HG03108 (cell line): ENCODE results near the gene TRIM56.
"Not testable (repeated sequence)": the region's sequence is repeated elsewhere in the genome, so short reads cannot be mapped to it uniquely, and the experiment has no call there.

Source experiments
- ATAC-seq: cut with Tn5 transposase; IDR thresholded peaks from one replicate; pipeline ENCODE4 v1.9.1; 2021; ENCODE audit warnings: moderate library complexity; ENCODE audit not compliant: unreplicated experiment

TRIM56 gene

DNA sequence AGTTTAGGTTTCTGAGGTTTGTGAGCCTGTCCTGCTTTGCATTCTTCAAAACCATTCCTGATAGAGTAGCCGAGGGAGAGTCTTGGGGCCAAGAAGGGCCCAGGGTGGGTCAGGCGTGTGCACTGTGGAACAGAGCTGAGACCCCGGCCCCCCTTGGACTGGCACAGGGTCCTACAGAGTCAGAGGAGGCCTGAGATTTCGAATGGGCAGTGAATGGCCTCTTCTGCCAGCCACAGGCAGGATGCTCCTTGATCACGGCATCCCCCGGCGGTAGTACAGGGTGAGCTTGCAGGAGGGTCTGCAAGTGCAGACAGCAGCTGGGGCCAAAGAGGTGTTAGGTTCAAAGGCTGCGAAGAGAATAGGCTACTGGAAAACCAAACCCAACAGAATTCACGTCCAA lies 4.6 kb downstream of the TRIM56 start:
- ATAC-seq = no peak

DNA sequence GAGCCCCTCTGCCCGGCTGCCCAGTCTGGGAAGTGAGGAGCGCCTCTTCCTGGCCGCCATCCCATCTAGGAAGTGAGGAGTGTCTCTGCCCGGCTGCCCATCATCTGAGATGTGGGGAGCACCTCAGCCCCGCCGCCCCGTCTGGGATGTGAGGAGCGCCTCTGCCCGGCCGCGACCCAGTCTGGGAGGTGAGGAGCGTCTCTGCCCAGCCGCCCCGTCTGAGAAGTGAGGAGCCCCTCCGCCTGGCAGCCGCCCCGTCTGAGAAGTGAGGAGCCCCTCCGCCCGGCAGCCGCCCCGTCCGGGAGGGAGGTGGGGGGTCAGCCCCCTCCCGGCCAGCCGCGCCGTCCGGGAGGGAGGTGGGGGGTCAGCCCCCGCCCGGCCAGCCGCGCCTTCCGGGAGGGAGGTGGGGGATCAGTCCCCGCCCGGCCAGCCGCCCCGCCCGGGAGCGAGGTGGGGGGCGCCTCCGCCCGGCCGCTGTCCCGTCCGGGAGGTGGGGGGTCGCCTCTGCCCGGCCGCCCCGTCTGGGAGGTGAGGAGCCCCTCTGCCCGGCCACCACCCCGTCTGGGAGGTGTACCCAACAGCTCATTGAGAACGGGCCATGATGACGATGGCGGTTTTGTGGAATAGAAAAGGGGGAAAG lies 7.1 kb downstream of the TRIM56 start:
- not testable (repeated sequence) for ATAC-seq

DNA sequence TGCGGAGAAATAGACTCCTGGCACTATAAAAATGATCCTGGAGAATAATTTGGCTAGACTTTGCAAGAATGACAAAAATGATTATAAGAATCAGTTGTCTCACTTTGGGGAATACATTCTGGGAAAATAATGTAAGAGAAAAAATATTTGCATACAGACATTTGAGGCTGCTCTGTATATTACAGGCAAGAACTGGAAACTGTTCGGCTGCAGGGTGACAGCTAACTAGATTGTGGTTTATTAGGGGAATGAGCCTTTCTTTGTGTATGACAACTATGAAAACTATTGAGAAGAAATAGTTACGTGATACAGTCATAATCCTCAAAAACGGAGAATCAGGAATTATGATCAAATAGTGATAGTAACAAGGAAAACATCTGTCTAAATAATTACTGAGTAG lies 8.6 kb downstream of the TRIM56 start:
- no peak for ATAC-seq

DNA sequence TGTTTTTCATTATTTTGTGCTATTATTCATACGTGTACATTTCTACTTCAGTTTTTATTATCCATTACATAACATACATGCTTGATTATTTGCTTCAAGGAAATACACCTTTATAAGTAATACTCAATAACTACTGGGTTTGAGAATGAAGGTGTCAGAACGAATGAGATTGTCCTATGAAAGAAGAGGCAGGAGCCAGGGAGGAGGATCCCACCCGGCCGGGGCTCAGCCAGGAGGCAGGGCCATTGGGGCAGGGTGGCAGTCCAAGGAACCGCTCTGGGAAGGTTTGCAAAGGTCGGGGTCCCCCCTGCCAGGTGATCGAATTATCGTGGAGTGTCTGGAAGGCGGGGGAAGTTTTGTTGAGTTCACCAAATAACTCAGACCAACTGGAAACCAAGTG lies 9.1 kb downstream of the TRIM56 start:
- ATAC-seq = no peak

DNA sequence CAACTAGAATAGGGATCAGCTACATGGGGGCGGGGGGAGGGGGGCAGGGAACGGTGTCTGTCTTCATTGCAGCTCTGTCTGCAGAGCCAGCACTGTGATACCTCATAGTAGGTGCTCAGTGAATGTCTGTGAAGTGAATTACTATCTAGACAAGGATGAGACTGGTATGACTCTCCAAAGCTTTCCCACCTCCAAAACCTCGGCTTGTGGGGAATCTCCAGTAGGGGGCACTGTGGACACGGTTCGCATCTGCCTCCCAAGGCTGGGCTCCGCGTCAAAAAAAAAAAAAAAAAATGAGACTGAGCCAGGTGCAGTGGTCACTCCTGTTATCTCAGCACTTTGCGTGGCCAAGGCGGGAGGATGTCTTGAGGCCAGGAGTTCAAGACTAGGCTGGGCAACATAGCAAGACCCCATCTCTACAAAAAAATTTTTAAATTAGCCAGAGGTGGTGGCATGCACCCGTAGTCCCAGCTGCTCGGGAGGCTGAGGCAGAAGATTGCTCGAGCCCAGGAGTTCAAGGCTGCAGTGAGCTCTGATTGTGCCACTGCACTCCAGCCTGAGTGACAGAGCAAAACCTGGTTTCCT lies 9.6 kb downstream of the TRIM56 start:
- ATAC-seq = no peak

DNA sequence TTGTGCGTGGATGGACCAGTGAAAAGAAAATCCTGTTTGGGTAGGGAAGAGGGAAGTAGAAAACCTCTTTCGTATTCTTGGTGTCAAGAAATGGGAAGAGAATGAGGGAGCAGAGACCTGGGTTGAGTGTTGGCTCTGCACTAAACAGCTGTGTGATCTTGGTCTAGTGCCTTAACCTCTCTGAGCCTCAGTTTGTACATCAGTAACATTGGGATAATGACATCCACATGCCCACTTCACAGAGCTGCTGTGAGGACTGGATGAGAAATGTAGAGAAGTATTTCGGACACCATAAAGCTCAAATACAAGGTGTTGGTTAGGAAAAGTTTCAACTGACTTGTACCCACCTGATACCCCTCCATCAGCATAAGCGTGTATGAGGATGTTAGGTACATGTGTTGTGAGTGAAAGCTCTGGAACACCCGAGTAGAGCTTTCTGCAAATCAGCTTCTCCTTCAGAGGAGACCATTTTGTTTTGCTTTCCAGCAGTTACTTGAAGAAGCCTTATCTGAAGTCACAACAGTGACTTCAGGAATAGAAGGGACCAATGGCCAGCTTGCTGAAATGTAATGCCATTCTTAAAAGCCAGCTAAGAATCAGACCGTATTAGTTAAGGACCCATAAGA lies 11.2 kb downstream of the TRIM56 start:
- ATAC-seq = no peak

DNA sequence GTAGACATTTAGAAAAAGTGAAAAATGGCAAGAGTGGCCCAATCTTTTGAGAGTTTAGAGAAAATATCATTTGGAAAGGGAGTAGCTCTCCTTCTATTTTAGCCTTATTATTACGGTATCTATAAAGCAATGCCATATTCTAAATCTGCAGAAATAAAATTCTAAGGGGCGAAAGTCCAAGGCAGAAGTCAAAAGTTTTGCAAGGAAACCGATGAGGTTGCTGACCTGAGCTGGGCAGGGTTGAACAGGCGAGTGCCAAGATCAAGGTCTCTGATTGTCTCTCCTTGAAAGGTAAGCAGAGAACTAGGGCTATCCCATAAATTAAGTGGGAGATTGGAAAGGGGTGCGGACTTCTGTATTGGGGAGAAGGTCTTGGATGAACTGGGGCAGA lies 11.7 kb downstream of the TRIM56 start:
- ATAC-seq = no peak

DNA sequence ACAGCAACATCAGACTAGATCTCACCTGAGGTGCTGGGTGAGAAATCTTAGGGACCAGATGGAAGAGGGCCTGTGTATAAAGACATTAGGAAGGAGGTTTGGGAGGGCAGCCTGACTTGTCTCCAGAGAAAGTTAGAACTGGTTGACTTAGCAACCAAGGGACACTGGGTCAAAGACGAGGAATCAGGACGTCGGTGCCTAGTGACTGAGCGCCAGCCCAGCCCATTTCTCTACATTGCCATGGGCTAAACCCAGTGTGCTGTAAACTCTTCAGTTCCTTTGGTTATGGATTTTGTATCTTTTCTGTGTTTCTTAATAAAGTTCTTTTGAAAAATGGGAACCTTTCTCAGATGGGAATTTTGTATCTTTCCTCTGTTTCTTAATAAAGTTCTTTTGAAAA lies 12.3 kb downstream of the TRIM56 start:
- ATAC-seq = no peak

DNA sequence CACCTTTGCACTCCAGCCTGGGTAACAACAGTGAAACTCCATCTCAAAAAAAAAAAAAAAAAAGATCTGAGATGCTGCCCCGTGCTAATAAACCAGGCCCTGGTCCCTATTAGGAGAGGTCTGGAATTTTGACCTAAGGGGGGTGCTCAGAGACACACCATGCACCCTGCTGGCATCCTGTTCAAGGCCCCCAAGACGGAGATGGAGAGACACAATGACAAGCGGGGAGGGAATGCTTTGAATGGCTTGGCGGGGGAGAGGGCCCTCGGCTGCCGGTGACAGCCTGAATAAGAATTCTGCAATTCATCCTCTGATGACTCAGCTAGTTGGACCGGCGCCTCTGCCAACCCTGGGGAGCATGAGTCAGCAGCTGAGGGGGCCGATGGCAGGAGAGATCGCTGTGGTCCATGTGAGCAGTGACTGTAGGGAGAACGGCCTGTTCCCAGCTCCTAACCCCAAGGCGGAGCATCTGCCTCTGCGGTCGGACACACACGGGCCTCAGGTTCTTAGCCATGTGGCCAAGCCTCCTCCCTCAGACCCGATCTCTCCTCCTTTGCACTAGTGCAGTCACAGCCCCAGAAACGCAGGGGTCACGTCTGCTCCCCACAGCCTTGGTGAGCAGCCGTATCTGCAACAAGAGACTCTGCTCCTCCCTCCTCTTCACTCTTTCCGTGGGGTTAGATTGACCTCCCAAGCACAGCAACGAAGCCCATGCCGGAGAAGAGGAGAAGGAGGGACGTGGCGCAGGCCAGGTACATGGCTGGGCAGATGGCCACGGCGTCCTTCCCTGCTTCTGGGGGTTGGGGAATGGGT lies 14.9 kb downstream of the TRIM56 start:
- ATAC-seq = no peak

DNA sequence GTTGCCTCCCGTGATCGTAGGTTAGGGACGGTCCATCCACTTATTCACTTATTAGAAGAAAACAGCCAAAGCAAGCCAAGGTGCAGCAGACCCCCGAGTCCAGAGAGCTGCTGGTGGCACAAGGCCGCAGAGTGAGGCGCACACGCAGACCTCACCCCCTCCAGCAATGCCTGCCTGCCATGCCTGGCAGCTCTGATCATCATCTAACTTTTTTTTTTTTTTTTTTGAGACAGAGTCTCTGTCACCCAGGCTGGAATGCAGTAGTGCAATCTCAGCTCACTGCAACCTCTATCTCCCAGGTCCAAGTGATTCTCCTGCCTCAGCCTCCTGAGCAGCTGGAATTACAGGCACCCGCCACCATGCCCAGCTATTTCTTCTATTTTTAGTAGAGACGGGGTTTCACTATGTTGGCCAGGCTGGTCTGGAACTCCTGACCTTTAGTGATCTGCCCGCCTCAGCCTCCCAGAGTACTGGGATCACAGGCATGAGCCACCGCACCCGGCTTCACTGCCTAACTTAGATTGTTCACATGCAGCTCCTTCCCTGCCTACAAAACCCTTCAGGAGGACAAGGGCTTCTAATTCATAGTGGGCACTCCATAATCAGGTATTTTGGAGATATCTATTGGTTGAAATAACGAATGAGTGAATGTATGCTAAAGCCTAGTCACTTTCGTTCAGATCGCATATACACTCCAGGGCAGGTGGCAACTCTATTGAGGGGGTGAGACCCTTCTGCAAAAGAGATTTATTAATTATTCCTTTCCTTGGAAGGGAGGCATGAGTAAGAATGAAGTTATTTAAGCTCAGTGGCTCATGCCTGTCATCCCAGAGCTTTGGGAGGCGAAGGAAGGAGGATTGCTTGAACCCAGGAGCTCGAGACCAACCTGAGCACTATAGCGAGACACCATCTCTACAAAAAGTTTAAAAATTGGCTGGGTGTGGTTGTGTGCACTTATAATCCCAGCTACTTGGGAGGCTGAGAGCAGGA lies 15.9 kb downstream of the TRIM56 start:
- no peak for ATAC-seq

DNA sequence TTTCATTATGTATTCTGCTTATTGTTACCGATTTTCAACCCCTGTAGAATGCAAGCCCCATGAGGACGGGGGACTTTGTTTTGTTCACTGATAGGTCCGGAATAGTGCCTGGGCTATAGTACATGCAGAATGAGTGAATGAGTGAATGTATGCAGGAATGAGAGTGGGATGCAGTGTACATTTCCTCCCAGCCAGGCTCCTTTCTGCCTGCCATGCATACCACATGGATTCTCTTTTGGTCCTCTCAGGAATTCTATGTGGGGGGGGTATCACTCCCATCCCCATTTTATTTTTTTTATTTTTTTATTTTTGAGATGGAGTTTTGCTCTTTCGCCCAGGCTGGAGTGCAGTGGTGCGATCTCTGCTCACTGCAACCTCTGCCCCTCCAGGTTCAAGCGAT lies 16.7 kb downstream of the TRIM56 start:
- ATAC-seq = no peak

DNA sequence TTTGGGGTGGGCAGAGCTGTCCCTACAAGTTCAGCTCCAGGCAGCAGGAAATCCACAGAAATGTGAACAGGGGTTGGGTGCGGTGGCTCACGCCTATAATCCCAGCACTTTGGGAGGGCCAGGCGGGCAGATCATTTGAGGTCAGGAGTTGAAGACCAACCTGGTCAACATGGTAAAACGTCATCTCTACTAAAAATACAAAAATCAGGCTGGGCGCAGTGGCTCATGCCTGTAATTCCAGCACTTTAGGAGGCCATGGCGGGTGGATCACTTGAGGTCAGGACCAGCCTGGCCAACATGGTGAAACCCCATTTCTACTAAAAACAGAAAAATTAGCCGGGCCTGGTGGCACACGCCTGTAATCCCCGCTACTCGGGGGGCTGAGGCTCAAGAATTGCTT lies 18.4 kb downstream of the TRIM56 start:
- ATAC-seq = not testable (repeated sequence)

DNA sequence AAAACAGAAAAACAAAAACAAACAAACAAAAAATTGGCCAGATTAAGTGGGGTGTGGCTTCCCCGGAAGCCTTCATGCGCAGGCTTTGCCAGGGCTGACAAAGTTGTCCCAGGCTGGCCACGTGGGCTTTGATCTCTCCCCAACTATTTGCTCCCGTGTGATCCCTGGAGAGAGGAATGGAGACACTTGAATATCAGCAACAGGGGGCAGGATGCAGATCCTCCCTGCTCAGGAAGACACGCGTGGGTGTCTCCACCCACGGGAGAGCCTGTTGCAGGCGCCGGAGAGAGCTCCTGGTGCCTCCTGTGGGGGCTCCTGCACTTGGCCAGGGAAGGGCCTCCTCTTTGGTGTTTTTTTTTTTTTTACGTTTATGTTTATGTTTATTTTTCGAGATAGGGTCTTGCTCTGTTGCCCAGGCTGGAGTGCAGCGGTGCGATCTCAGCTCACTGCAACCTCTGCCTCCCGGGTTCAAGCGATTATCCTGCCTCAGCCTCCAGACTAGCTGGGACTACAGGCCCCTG lies 19.0 kb downstream of the TRIM56 start:
- no peak for ATAC-seq

DNA sequence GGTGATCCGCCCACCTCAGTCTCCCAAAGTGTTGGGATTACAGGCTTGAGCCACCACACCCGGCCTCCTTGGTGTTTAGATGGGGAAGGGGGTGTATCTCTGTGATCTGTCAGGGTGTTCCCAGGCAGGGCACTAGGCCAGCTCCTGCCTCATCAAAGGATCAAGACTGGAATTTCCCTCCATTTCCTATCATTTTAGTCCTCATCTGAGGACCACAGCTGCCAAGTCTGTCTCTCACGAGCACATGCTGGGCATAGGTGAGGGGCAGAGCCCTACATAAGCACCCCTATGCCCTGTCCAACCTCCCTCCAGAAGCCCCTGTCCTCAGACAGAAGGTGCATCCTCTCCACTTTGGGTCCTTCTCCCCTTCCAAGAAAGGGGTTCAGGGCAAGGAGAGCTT lies 19.5 kb downstream of the TRIM56 start:
- no peak for ATAC-seq

DNA sequence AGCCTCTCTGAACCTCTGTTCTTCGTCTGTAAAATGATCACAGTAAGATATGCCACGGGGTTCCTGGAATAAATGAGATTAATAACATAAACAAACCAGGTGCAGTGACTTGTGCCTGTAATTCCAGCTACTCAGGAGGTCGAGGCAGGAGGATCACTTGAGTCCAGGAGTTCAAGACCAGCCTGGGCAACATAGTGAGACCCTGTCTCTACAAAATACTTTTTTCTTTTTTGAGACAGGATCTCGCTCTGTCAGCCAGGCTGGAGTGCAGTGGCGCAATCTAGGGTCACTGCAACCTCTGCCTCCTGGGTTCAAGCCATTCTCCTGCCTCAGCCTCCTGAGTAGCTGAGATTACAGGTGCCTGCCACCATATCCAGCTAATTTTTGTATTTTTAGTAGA lies 20.0 kb downstream of the TRIM56 start:
- ATAC-seq = not testable (repeated sequence)

DNA sequence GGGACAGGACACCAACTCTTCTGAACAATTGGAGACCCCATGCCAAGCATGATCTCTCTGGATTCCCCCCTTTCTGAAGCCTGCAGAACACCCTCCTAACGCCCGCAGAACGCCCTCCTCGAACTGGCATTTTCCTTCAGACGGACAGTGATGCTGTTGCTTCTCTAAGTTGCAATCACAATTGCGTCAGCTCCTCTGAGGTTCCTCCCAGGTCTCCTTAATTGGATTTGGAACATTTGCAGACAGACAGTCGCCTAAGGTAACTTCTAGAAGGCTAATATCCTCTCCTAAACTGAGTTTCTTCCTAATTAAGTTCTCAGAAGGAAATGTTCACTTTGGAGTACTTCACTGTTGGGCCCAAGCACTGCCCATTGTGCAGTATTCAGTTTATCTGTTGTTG lies 21.1 kb downstream of the TRIM56 start:
- no peak for ATAC-seq

DNA sequence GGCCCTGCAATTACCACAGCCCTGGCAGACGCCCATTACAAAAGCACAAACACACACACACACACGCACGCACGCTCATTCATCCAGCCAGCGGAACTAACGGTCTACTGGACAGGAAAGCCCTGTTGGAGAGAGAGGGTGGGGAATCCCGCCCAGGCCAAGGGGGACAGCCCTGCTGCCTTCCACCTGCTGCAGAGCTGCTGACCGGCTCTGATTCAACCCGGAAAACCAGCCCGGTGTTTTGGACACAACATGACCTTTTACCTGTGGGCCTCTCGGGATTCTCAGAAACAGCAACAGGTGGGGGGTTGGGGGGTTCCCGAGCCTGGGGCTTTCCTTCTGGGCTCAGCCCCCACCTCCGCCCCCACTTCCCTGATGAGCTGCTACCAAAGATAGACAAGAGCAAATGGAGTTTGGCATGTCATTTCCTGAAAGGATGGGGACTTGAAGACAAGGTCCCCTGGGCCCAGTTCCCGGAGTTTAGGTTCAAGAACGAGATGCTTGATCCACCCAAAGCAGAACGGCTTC lies 23.1 kb downstream of the TRIM56 start:
- no peak for ATAC-seq

DNA sequence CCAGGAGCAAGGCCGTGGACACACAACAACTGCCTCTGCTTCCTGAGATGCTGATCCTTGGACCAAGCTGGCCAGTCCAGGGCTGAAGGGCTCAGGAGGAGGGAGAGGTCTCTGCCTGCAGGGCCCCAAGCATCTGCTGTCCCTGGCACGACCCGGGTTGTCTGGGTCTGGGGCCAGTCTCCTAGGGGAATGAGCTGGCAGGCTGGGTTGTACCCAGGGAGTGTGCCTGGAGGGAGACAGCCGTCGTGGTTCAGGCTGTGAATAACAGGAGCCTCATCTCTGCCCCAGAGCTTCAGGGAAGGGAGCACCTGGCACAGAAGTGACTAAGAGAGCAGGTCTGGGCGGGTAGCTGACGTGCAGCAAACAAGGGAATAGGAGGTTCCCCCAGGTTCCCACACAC lies 23.7 kb downstream of the TRIM56 start:
- no peak for ATAC-seq

DNA sequence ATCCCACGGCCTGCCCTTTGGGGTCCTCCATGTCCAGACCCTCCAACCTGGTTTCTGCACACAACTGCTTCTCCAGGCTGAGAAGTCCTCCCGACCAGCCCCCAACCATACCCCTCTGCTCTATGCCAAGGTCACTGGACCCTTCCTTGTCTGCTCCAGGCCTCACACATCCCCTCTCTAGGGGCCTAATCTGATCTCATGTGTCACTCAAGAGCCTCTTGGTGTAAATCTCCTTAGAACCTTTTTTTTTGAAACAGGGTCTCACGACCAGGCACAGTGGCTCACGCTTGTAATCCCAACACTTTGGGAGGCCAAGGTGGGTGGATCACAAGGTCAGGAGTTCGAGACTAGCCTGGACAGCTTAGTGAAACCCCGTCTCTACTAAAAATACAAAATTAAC lies 24.1 kb downstream of the TRIM56 start:
- no peak for ATAC-seq

DNA sequence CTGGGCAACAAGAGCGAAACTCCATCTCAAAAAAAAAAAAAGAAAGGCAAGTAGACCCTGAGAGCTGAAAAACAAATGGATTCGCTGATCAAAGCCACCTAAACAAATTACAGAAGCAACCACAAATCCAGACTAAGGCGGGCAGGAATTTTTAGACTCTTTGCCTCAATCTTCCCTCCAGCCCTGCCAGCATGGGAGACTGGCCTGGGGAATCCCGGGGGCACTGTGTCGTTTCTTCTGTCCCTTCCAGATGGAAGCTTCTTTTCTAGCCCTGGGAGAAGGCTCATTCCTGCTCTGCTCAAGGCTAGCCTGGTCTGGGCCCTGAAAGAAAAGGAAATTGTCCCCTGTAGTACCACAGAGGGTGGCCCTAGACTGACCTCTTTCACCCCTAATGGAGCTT lies 26.0 kb downstream of the TRIM56 start:
- ATAC-seq = no peak
